Chondrocyte (in vitro differentiated cells): ENCODE data around the gene C20orf204. TPM values are rescaled to one million over a fixed set of nuclear protein-coding genes. Genes with fewer than 3 reads are reported as not detected.

Experiments
- DNase-seq: peaks from one replicate; pipeline ENCODE4 v3.0.0; 2021; ENCODE audit warnings: mixed read lengths, low spot score
- H3K27ac Mint-ChIP-seq: one replicate; pipeline ENCODE4 v1.8.0; 2021; ENCODE audit warnings: mild to moderate bottlenecking, moderate library complexity, mixed read lengths; ENCODE audit not compliant: unreplicated experiment
- H3K27me3 Mint-ChIP-seq: 2 replicates; pipeline ENCODE4 v1.8.0; 2021; ENCODE audit warnings: low read depth, mixed read lengths
- H3K36me3 Mint-ChIP-seq: 2 replicates; pipeline ENCODE4 v1.8.0; 2021; ENCODE audit warnings: low read depth, mixed read lengths
- H3K4me1 Mint-ChIP-seq: 2 replicates; pipeline ENCODE4 v1.8.0; 2021; ENCODE audit warnings: low read depth, mild to moderate bottlenecking, mixed read lengths
- H3K4me3 Mint-ChIP-seq: one replicate; pipeline ENCODE4 v1.8.0; 2021; ENCODE audit warnings: mild to moderate bottlenecking, moderate library complexity, mixed read lengths; ENCODE audit not compliant: unreplicated experiment
- H3K9me3 Mint-ChIP-seq: 2 replicates; pipeline ENCODE4 v1.8.0; 2021; ENCODE audit warnings: low read depth, mixed read lengths
- CTCF ChIP-seq: fragments of 200-600 bp; sonication (generic); IDR thresholded peaks from 2 replicates; pipeline ENCODE4 v1.5.0; 2021; ENCODE audit warnings: antibody characterized with exemption, mild to moderate bottlenecking, moderate library complexity
- total RNA-seq: library from RNA; stranded (reverse); gene quantifications from 3 replicates; pipeline ENCODE4 v1.2.1, GENCODE V29; 2021

The C20orf204 gene
- total RNA-seq, 1 donor from 2014 or later, result 0.77 TPM

GRCh38 chr20:64080013-64080812, 44.2 kb downstream of the C20orf204 start, which contains the start of gene OPRL1:
Gene OPRL1, plus strand, starts transcription at chr20:64080082. Its CDS starts 12,639 bp downstream, at chr20:64092721.
- peak within 1 kb of the TSS; percentile 79 for H3K4me3 Mint-ChIP-seq
- H3K27me3 Mint-ChIP-seq, result peaks cover 4% of the 10 kb centered on the region
- no peak for TF ChIP-seq CTCF
- no peaks in the 10 kb centered on the region for H3K36me3 Mint-ChIP-seq
- DNase-seq, result no peak
- H3K9me3 Mint-ChIP-seq, result no peaks in the 10 kb centered on the region
- H3K4me1 Mint-ChIP-seq, result peaks cover 32% of the 10 kb centered on the region
- H3K27ac Mint-ChIP-seq, result peak within 1 kb of the TSS; percentile 36

GRCh38 chr20:64080813-64081623, 45.0 kb downstream of the C20orf204 start:
- peak overlapping the region; percentile 22 for H3K27ac Mint-ChIP-seq
- H3K9me3 Mint-ChIP-seq, result no peaks in the 10 kb centered on the region

GRCh38 chr20:64081624-64081964, 45.6 kb downstream of the C20orf204 start:
- Mint-ChIP-seq H3K4me3 (no peak overlapping the region), H3K27ac (no peak overlapping the region), H3K27me3 (peaks cover 8% of the 10 kb centered on the region), H3K36me3 (no peaks in the 10 kb centered on the region), H3K9me3 (no peaks in the 10 kb centered on the region), H3K4me1 (peaks cover 32% of the 10 kb centered on the region)
- no peak for DNase-seq
- TF ChIP-seq CTCF, result no peak

More at GRCh38 chr20:64080813-64081623, 45.0 kb downstream of the C20orf204 start:
- Mint-ChIP-seq H3K27me3 (peaks cover 8% of the 10 kb centered on the region), H3K4me3 (peak overlapping the region; percentile 74), H3K36me3 (no peaks in the 10 kb centered on the region), H3K4me1 (peaks cover 32% of the 10 kb centered on the region)
- no peak for DNase-seq
- no peak for TF ChIP-seq CTCF

DNA sequence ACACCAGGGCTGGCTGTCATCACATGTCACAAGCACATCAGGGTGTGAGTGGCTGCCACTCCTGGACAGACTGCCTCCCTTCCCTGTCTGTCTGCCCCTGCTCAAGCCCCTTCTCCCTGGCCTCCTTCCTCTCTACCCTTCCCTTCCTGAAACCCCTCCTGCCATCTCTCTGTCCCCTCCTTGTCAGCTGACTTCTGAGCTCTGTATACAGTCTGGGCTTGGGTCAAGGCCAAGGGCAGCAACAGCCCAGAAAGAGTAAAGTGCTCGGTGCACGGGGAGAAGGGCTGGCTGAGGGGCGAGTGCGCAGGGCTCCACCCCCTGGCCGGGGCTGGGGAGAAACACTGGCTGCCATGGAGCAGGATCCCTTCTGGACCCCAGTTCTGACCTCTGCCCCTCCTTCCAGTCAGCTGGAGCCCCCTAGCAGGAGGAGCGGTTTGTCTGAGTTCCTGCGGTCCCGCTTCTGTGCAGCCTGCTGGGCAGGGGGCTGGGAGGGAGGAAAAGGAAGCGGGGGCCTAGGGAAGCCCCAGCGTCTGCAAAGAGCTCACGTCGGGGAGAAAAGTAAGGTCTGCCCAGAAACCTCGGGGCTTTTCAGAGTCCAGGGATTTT, 46.2 kb downstream of the C20orf204 start:
- no peaks in the 10 kb centered on the region for H3K36me3 Mint-ChIP-seq
- no peaks in the 10 kb centered on the region for H3K9me3 Mint-ChIP-seq
- no peak overlapping the region for H3K4me3 Mint-ChIP-seq
- peaks cover 32% of the 10 kb centered on the region for H3K4me1 Mint-ChIP-seq
- TF ChIP-seq CTCF, result no peak
- peaks cover 8% of the 10 kb centered on the region for H3K27me3 Mint-ChIP-seq
- no peak overlapping the region for H3K27ac Mint-ChIP-seq
- DNase-seq, result no peak

DNA sequence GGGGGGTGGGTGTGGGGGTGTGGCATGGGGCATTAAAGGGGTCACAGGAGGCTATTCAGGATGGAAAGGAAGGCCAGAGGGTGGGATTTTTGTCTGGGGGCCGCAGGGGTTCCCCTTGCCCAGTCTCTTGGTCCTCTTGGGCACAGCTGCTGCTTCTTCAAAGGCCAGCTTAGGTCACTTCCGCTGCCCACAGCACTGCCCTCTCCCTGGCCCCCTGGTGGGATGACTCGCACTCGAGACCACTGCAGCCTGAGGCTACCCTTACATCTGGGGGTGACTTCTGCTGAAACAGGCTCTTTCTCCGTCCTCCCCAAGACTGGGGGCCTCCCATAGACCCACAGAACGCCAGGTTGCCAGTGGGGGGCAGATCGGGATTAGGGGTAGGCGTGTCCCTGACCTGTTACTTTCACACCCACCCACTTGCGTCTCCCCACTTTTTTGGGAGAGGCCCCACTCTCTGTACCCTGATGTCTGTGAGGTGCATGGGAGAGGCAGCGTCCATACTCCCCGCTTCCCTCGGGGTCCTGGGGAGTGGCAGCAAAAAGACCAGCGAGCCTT, 46.9 kb downstream of the C20orf204 start:
- no peaks in the 10 kb centered on the region for H3K9me3 Mint-ChIP-seq
- DNase-seq, result no peak
- peaks cover 8% of the 10 kb centered on the region for H3K27me3 Mint-ChIP-seq
- no peak overlapping the region for H3K27ac Mint-ChIP-seq
- peak overlapping the region; percentile 64 for H3K4me3 Mint-ChIP-seq
- no peak for TF ChIP-seq CTCF
- no peaks in the 10 kb centered on the region for H3K36me3 Mint-ChIP-seq
- peaks cover 32% of the 10 kb centered on the region for H3K4me1 Mint-ChIP-seq
